ENCODE results near the gene FAM229A.
"Not testable (repeated sequence)": the region's sequence is repeated elsewhere in the genome, so short reads cannot be mapped to it uniquely, and the experiment has no call there.

FAM229A gene

DNA sequence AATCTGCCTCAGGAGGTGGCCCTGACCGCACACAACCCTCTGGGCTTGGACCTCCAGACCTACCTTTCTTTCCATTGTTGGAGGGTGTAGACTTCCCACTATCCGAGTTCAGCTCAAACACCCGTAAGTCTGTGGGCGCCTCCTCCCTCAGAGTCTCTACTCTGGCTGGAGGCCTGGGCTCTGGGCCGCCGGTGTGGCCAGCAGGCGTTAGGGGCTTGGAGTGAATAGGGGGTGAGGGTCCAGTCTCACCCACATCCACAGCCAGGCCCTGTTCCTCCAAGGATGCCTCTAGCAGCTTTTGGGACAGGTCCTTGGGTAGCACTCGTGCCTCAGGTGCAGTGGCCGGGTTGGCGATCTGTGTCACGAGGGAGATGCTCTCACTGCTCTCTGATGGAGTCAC is 13.9 kb upstream of the FAM229A start:
- no peak for DNase-seq

DNA sequence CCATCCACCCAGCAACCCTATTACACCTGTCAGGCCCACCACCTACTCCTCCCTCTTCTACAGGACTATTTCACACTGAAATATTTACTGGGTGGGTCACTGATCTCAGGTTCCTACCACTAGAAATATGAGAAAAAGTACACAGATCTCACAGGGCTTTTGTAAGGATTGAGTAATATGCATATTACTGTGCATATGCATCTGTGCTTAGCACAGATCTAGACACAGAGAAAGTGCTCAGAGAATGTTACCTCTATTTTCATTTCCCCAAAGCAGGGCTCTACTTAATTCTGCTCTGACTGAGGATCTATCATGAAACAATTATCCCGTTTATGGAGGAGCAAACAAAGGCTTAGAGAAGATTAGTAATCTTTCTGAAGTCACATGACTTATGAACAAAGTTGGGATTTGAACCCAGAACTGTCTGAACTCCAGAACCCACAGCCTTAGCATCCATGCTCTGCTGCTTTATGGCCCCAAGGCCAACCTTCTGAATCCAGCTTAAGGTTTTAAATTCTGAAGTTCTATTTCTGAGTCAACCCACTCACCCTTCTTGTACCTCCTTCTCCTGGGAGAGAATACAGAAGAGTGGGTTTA is 11.8 kb upstream of the FAM229A start:
- no peak for DNase-seq

DNA sequence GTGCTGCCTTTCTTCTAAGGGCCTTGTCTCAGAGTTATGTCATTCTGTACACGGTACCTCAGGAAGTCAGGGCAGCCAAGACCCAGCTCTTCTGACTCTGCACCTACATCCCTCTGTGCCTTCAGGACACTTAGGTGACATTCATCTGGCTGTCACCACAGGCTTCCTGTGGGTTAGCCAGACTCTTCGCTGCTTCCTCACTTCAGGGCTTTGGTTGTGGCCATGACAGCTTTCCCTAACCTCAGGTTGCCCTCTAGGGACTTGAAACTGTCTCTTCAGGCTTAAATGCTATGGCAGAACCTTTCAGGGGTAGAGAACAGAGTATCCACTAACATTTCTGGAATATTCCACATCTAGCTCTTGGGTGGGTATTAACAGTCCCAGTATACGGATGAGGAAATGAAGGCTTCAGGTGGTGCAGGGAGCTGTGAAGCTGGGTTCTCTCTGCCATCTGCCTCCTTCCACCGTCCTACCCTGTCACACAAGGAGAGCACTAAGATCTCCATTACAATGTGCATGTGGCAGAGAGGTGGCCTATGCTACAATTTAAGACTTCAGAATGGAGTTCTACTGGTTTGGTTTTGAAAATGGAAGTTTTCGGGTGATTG is 10.0 kb upstream of the FAM229A start:
- DNase-seq, result no peak

DNA sequence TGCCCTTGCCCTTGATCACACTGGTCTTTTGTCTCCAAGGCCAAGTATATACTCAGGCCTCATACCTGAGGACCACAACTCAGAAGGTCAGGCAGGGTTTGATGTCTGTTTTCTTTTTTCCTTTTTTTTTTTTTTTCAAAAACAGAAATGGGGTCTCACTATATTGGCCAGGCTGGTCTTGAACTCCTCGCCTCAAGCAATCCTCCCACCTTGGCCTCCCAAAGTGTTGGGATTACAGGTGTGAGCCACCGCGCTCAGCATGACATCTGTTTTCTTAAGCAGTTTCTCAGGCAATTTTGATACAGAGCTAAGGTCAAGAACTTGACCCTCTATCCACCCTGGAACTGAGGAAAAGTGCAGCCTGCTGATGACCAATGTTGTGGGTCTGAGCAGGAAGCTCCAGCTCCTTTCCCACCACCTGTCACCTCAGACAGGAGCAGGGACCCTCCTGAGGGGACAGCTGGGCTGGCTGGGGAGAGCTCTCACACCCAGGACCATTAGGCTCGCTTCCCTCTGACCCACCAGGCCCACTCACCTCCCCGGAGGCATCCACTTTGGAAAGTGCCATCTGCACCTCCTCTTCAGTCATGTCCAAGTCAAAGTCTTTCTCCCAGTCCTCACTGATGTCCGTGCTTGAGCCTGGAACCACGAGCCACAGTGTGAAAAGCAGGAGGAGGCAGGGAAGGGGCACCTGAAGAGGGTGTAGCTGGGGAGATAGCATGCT is 5.8 kb upstream of the FAM229A start:
- no peak for DNase-seq

DNA sequence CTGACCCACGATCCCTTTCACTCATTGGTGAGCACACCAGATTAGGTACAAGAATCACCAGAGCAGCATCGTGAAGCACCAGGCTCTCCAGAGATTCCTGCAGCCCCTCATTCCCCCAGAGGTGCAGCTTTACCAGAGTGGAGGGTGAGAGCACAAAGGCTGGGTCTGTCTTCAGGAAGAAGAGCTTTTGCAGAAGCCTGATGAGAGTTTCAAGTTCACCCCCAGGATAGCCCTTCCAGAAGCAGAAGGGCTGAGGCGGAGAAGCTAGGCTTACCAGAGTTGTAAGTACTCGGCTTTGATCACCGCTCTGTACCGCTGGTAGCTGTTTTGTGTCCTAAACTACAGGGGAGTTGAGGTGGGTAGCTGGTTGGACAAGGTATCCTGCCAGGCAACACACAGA is 3.2 kb upstream of the FAM229A start:
- DNase-seq, result no peak

DNA sequence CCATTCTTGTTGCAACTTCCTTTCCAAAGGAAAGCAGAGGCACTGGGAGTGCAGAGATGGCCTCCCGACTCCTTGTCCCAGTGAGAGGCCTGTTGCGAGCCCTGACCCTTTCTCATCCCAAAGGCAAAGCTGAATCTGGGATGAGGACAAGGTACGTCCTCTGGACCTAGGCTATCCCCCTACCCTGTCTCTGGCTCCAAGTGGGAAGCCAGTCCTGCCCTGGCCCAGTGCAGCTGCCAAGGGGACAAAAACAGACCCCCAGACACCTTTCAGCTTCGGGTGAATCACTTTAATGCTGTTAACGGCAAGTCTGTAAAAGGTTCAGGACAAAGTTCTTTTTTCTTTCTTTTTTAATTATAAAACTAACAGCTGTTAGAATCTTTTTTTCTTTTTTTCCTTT is 2.6 kb upstream of the FAM229A start:
- DNase-seq, result no peak

DNA sequence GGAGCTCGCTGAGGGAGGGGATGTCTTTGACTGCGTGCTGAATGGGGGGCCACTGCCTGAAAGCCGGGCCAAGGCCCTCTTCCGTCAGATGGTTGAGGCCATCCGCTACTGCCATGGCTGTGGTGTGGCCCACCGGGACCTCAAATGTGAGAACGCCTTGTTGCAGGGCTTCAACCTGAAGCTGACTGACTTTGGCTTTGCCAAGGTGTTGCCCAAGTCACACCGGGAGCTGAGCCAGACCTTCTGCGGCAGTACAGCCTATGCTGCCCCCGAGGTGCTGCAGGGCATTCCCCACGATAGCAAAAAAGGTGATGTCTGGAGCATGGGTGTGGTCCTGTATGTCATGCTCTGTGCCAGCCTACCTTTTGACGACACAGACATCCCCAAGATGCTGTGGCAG is 1.4 kb upstream of the FAM229A start:
- no peak for DNase-seq

DNA sequence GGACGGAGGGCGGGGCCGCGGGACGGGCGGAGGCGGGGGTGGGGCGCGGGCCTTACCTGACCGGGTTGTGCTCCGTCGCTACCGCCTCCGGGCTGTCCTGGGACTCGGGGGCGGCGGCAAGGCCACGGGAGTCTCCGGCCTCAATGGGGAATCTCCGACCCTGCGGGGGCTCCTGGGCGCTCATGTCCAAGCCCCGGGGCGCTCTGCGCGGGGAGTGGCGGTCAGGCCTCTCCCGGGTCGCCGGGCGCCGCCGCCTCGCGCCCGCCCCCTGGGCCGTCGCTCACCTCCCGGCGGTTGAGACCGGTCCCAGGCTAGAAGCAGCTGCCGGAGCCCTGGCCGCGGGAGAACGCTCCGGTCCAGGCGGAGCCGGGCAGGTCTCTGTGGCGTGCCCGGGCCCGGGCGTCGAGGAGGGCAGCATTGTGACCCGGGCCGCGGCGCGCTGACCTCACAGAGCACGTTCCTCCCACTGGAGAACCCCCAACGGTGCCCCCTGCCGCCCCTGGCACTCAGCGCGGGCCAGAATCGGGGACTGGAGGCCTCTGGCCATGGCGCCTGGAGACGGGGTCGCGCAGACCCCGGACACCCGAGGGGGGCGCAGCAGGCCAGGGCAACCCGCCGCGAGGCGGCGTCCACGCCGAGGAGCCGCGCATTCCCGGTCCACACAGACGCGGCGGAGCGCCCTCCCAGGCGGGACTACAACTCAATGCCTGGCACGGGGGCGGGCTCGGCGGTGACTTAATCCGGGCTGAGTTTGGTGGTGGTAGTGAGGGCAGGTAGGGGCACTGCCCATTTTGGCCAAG is 411 bp downstream of the FAM229A start:
- DNase-seq, result peak; percentile 16

DNA sequence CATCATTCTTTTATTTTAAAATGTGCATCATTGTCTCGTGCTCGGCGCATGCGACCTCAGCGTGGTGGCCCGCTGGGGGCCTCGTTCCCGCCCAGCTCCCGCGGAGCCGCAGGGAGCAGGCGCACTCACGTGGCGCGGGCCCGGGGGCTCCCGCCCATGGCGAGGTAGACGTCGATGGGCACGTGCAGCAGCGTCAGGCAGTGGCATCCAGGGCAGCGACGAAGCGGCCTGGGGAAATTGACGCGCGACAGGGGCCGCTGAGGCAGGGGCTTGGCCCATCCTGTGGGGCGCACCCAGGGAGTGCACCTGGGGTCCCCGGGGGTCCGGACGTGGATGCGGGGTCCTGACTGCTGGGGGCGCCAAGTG is 994 bp downstream of the FAM229A start:
- DNase-seq, result no peak

DNA sequence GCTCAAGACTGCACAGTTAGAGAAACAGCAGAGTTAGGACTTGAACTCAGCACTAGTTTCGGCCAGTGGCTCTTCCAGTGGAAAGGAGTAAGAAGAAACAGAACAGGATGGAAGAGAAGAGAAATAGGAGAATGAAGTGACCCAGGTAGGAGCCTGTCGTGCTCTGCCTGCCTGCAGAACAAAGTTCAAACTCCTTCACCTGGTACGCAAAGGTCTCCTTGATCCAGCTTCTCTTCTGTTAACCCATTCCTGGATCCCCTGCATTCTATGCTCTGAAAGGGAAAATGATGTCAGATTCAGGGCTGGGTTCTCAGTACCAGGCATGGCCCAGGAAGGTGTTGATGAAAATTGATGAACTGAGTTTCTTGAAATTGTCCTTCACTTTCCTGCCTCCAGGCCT is 3.9 kb downstream of the FAM229A start:
- DNase-seq, result no peak

DNA sequence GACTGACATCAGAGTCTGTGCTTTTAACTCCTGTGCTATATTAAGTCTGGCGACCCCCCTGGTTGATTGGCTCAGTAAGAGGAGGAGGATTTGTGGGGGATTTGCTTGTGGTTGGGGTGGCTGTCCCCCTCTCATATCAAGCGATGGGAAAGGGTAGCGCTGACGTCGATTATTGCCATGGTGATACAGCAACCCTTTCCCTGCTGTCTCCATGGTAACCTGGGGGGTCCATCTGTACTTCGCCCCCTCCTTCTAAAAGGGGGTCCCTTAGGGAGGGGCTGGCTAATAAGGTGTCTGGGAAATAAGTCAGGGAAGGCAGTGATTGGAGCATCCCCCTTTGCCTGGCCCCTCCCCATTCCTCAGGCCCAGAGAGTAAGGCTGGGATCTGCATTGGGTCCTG is 4.7 kb downstream of the FAM229A start:
- no peak for DNase-seq

DNA sequence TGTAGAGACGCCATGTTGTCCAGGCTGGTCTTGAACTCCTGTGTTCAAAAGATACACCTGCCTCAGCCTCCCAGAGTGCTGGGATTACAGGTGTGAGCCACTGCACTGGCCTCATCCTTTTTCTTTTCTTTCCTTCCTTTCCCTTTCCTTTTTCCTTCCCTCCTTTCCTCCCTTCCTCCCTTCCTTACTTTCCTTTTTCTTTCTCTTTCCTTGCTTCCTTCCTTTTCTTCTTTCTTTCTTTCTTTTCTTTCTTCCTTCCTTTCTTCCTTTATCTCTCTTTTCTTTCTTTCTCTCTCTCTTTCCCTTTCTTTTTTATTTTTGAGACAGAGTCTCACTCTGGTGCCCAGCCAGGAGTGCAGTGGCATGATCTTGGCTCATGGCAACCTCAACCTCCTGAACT is 5.8 kb downstream of the FAM229A start:
- no peak for DNase-seq

DNA sequence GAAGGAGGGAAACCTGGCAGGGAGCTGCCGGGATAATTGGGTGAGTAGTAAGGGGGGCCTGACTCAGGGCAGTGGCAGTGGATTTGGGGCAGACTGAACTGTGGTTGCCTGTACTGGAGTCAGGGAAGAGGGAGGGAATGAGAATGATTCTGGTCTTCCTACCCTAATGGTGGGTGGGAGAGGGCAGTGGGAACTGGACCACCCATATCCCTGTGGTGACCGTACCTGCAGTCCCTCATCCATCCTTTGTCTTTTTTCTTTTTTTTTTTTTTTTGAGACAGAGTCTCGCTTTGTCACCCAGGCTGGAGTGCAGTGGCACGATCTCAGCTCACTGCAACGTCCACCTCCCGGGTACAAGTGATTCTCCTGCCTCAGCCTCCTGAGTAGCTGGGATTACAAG is 6.5 kb downstream of the FAM229A start:
- DNase-seq, result not testable (repeated sequence)

DNA sequence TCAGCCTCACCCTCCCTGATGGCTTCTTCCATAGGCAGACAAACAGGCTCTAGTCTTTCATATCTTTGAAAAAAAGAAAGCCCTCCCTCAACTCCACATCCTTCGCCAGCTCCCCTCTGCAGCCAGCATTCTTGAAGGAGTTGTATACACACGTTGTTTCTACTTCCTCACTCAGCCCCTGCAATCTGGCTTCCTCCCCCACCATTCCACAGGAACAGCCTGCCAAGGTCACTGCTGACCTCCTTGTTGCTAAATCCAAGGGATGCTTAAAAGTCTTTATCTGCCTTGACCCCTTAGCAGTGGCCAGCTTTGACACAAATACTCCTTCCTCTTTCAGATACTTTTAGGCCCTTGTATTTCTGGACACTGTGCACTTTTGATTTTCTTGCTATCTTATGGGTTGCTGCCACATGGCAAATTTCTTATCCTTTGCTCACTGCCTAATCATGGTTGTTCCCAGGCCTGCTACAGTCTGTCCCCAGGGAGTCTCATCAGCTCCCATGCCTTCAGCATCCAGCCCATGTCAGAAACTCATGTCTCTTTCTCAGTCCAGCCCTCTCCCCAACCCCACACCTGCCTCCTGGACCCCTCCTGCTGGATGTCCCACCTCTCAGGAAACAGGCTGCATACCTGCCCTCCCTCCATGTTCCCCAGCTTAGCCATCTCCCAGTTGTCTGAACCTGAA is 8.3 kb downstream of the FAM229A start:
- peak; percentile 37 for DNase-seq

DNA sequence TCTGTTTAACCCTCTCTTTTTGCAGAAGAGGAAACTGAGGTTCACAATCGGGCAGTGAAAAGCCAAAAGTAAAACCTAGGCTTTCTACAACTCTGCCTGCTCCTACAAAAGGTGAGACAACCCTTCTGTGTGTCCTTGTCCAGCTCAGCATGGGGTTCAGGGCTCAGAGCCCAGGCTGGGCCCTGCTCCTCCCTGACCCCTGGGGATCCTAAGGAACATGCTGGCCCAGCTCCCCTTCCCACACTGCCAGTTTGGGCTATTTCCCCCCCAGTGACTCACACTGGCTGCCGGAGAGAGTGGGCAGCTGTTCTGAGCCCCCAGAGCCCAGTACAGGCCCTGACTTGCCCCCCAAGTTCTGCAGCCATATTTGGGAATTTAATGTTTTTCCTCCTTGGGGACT is 8.9 kb downstream of the FAM229A start:
- no peak for DNase-seq

DNA sequence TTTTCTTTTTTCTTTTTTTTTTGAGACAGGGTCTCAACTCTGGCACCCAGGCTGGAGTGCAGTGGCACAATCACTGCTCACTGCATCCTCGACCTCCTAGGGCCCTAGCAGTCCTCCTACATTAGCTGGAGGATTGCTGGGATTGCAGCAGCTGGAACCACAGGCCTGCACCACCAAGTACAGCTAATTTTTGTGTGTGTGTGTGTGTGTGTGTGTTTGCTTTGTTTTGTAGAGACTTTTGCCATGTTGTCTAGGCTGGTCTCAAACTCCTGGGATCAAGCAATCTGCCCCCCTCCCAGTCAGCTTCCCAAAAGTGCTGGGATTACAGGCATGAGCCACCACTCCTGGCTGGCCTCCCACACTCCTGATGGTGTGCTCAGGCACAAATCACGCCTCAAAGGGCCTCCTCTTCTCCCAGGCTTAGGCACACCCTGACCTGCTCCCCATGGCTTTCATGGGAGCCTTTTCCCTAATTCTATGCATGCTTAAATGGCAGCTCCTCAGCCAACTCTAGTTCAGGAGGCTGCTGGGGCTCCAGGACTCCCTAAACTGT is 9.4 kb downstream of the FAM229A start:
- no peak for DNase-seq

DNA sequence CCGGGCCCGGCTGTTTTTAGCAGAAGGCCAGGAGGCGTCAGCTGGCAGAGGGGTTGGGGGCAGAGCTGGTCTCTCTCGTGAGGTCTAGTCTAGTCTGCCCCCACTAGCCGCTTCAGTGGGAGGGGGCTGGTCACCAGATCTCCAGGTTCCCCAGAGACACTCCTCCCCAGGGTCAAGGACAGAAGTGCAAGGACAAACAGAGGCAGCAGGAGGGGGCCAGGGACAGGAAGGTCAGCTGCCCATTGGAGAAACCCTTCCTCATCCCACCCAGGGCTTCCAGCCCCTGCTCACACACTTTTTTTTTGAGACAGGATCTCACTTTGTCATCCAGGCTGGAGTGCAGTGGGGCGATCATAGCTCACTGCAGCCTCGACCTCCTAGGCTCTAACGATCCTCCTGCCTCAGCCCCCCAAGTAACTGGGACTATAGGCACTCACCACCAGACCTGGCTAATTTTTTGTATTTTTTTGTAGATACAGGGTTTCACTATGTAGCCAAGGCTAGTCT is 10.0 kb downstream of the FAM229A start:
- DNase-seq, result no peak

DNA sequence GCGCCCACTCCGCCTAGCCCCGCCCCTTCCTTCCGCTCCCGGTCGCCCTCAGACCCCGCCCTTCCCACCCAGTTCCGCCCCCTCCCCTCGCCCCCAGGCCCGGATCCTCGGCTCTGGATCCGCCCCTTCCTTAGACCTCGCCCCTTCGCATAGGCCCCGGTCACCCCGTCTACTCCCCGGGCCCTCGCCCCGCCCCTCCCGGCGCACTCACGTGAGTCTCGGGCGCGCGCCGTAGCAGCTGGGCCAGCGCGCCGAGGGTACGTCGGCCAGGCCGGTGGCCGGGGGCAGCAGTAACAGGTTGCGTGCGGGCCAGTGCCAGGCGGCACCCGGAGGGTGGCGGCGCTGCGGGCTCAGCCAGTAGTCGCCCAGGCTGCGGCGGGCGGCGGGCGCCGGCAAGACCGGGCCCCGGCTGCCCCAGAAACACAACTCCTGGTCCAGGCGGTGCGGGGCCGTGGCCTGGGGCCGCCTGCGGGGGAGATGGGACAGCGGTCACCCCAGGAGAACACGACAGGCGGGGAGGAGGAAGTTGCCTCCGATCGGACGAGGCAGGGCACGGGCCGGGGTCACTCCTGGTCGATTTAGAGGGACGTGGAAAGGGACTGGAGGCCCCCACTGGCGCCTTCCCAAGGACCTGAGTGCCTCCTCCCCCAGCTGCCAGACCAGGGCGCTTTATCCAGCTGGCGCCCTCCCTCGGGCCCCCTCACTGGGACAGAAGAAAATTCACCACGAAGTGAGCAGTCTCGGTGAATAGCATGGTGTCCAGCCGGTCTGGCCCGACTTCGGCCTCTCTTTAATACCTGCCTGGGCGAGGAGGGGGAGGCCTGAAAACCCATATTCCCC is 10.7 kb downstream of the FAM229A start:
- DNase-seq, result peak; percentile 94

DNA sequence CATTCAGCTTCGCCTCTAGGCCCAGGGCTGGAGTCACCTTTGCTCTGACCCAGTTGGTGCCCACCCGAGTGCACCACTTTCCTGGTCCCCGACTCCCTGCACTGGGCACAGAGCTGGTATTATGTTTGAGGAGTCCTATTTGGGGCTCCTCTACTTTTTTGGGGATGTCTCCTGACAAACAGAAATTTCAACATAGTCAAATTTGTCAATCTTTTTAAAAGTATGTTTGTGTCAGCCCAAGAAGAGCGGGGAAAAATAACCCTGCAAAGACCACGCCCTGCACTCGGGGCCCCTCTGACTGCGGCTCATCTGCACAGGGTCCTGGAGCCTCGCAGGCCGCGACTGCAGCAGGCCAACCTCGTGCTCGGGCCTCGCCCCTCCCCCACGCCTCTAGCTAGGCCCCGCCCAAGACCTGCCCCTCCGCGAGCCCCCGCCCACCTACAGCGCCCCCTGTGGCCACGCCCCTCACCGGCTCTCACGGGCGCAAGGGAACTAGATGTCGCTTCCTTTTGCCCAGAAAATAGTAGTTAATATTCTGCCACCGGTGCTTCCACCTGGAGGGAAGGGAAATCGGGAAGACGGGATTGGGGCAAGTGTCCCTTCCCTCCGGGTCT is 11.4 kb downstream of the FAM229A start:
- peak; percentile 62 for DNase-seq

DNA sequence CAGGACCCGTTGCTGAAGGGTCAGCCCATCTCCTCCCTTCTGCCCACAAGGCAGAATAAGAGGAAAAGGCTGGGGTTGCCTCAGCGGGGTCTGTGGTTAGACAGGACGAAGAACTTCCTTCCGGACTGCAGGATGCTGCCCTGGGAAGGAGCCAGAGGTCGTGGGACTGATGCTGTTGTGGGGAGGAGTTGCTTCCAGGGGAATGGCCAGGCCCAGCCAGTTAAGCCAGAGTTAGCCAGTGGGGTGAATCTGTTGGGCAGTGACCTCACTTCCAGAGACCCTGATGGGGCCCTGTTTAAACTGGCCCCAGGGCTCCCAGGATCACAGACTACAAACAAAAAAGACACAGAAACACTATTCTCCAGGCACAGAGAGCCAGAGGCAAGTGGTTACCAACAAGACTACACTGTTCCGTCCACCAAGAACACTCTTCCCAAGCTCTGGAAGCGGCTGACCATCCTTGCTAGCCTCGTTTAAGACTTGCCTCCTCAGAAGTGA is 13.0 kb downstream of the FAM229A start:
- no peak for DNase-seq

Data from fibroblast of skin of abdomen (primary cell).